Adrenal gland (tissue), 5 donors: Measurements from ENCODE around the gene CUX1.

ENCODE experiments used
- CTCF ChIP-seq, 6 experiments: fragments of 450-650 bp in 4 of 6; fragments of 200-600 bp in 2 of 6; sonication (generic) in 1 of 6; IDR thresholded peaks; 1 replicate in 5 of 6; 2 replicates in 1 of 6; pipeline versions ENCODE4 v1.5.1 to v1.8.0; 2016 to 2021; ENCODE audit warnings: antibody characterized with exemption in 6 of 6, mild to moderate bottlenecking in 2 of 6, moderate library complexity in 1 of 6
- POLR2A ChIP-seq, 2 donors: fragments of 450-650 bp; IDR thresholded peaks; one replicate each; pipeline ENCODE4 v1.6.1; 2017; ENCODE audit warnings: antibody characterized with exemption in 2 of 2, mild to moderate bottlenecking in 2 of 2, moderate library complexity in 1 of 2
- donor health status: DM: no; HTN: no; CAD: no.

- no peak for TF ChIP-seq CTCF (IDR thresholded peaks at IDR 0.05)
- TF ChIP-seq POLR2A (IDR thresholded peaks at IDR 0.05), result no peak
These were observed 159.8 kb downstream of the CUX1 start for GRCh38 chr7:101977249-101977648.
